ENCODE measurements around the gene CRACDL. TPM values are rescaled to one million over a fixed set of nuclear protein-coding genes. Genes with fewer than 3 reads are reported as not detected.
A peak's percentile ranks its signal among the peaks of the same experiment; 100 is the strongest.

The CRACDL gene
- total and polyA plus RNA-seq, 2 of the 13 experiments (the other 11 are each of a cell fraction or from before 2014, with no cell fraction given), result 0.15 to 0.26 TPM

DNA sequence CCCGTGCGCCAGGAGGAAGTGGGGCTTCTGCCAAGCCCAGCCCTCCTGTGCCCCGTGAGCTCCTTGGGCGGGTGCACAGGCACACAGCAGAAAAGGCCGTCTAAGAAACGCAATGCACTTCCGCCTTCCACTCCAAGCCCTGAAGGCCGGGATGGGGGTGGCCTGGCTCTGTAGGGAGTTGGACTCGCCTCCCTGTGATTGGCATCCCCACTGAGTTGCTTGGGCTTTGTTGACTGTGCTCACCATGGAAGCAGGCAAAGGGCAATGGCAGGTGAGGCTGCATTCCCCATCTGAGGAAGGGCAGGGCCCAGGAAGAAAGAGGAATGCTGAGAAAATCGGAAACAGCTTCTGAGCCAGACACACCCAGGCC is 66.8 kb downstream of the CRACDL start (continued):
- TF ChIP-seq, protein P1, sequence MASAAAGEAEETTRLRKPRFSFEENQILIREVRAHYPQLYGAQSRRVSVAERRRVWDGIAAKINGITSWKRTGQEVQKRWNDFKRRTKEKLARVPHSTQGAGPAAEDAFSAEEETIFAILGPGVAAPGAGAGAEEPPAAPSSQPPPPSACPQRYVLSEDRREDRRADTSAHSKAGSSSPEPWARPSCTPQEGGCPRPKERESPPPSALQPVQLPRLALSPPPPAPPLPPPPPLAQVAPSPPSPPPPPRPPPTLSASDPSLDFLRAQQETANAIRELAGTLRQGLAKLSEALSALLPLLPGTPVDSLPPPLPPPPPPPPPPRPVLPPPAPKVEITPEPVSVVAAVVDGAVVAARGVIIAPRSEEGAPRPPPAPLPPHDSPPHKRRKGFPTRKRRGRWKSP (CRISPR knock-in tag; IDR thresholded peaks at IDR 0.05), result no peak
- TF ChIP-seq ZNF230 (CRISPR knock-in tag; IDR thresholded peaks at IDR 0.05) (no peak), ZMAT3 (CRISPR knock-in tag; conservative IDR thresholded peaks at IDR 0.05) (no peak), ZKSCAN1 (IDR thresholded peaks at IDR 0.05; ENCODE audit: low read length) (no peak), ZNF460 (CRISPR knock-in tag; IDR thresholded peaks at IDR 0.05; ENCODE audit: borderline replicate concordance) (no peak), ATF7-NPFF (CRISPR knock-in tag; IDR thresholded peaks at IDR 0.05; ENCODE audit: low read depth) (no peak), ZNF790 (CRISPR knock-in tag; IDR thresholded peaks at IDR 0.05; ENCODE audit: borderline replicate concordance) (no peak), ZNF225 (CRISPR knock-in tag; IDR thresholded peaks at IDR 0.05) (no peak), KMT2B (CRISPR knock-in tag; IDR thresholded peaks at IDR 0.05) (no peak), ZNF556 (CRISPR knock-in tag; IDR thresholded peaks at IDR 0.05; ENCODE audit: borderline replicate concordance) (no peak), NFATC3 (CRISPR knock-in tag; IDR thresholded peaks at IDR 0.05) (no peak), ZFP41 (CRISPR knock-in tag; IDR thresholded peaks at IDR 0.05; ENCODE audit: borderline replicate concordance) (0 out of 2 replicates have a peak, but pooled peaks have one; percentile 26), ZNF33B (CRISPR knock-in tag; IDR thresholded peaks at IDR 0.05) (no peak), GLI4 (CRISPR knock-in tag; IDR thresholded peaks at IDR 0.05; ENCODE audit: borderline replicate concordance) (no peak), PHF20 (CRISPR knock-in tag; IDR thresholded peaks at IDR 0.05) (no peak), ZNF839 (CRISPR knock-in tag; IDR thresholded peaks at IDR 0.05; ENCODE audit: borderline replicate concordance) (0 out of 2 replicates have a peak, but pooled peaks have one; percentile 52), ZNF777 (CRISPR knock-in tag; IDR thresholded peaks at IDR 0.05) (peak; percentile 53), SALL2 (CRISPR knock-in tag; IDR thresholded peaks at IDR 0.05) (peak; percentile 22; the same call in 1 of the 2 replicates), ZBTB7A (CRISPR knock-in tag; IDR thresholded peaks at IDR 0.05) (no peak), ZNF891 (CRISPR knock-in tag; IDR thresholded peaks at IDR 0.05) (no peak), GFI1 (CRISPR knock-in tag; IDR thresholded peaks at IDR 0.05; ENCODE audit: borderline replicate concordance) (no peak)
- TF ChIP-seq, protein P2, sequence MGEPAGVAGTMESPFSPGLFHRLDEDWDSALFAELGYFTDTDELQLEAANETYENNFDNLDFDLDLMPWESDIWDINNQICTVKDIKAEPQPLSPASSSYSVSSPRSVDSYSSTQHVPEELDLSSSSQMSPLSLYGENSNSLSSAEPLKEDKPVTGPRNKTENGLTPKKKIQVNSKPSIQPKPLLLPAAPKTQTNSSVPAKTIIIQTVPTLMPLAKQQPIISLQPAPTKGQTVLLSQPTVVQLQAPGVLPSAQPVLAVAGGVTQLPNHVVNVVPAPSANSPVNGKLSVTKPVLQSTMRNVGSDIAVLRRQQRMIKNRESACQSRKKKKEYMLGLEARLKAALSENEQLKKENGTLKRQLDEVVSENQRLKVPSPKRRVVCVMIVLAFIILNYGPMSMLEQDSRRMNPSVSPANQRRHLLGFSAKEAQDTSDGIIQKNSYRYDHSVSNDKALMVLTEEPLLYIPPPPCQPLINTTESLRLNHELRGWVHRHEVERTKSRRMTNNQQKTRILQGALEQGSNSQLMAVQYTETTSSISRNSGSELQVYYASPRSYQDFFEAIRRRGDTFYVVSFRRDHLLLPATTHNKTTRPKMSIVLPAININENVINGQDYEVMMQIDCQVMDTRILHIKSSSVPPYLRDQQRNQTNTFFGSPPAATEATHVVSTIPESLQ (CRISPR knock-in tag; conservative IDR thresholded peaks at IDR 0.05), result no peak
- TF ChIP-seq, protein P3, sequence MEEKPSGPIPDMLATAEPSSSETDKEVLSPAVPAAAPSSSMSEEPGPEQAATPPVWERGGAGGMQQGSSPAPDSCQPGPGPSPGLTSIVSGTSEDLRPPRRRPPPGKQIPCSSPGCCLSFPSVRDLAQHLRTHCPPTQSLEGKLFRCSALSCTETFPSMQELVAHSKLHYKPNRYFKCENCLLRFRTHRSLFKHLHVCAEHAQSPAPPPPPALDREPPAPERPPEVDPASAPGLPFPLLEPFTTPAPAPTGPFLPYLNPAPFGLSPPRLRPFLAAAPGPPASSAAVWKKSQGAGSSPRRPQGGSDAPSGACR (CRISPR knock-in tag; IDR thresholded peaks at IDR 0.05), result no peak
- TF ChIP-seq, protein P4, sequence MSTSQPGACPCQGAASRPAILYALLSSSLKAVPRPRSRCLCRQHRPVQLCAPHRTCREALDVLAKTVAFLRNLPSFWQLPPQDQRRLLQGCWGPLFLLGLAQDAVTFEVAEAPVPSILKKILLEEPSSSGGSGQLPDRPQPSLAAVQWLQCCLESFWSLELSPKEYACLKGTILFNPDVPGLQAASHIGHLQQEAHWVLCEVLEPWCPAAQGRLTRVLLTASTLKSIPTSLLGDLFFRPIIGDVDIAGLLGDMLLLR (CRISPR knock-in tag; IDR thresholded peaks at IDR 0.05), result no peak
- TF ChIP-seq, protein P5, sequence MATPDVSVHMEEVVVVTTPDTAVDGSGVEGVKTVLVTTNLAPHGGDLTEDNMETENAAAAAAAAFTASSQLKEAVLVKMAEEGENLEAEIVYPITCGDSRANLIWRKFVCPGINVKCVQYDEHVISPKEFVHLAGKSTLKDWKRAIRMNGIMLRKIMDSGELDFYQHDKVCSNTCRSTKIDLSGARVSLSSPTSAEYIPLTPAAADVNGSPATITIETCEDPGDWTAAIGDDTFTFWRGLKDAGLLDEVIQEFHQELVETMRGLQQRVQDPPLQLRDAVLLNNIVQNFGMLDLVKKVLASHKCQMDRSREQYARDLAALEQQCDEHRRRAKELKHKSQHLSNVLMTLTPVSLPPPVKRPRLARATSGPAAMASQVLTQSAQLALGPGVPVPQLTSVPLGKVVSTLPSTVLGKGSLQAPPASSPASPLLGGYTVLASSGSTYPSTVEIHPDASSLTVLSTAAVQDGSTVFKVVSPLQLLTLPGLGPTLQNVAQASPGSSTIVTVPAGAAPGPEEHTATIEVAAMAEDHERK (CRISPR knock-in tag; IDR thresholded peaks at IDR 0.05; ENCODE audit: low read depth), result no peak
- TF ChIP-seq, protein P6, sequence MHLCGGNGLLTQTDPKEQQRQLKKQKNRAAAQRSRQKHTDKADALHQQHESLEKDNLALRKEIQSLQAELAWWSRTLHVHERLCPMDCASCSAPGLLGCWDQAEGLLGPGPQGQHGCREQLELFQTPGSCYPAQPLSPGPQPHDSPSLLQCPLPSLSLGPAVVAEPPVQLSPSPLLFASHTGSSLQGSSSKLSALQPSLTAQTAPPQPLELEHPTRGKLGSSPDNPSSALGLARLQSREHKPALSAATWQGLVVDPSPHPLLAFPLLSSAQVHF (CRISPR knock-in tag; IDR thresholded peaks at IDR 0.05), result no peak
